AG09319 (cell line): ENCODE data around the gene PPDPF.

ENCODE experiments used
- DNase-seq: peaks from one replicate; pipeline ENCODE4 v3.0.0-alpha.2; 2010; ENCODE audit warnings: low read depth; ENCODE audit errors: extremely low read depth
- CTCF ChIP-seq: IDR thresholded peaks from 2 replicates; pipeline ENCODE4 v1.5.1; 2011; ENCODE audit warnings: low read depth, mild to moderate bottlenecking, inconsistent platforms, low read length, moderate library complexity

The PPDPF gene

GRCh38 chr20:63494084-63494419, 26.5 kb upstream of the PPDPF start:
- TF ChIP-seq CTCF, result no peak
- no peak for DNase-seq

GRCh38 chr20:63494420-63495166, 26.0 kb upstream of the PPDPF start:
- DNase-seq, result no peak
- TF ChIP-seq CTCF, result no peak

GRCh38 chr20:63495167-63495720, 25.3 kb upstream of the PPDPF start:
- DNase-seq, result no peak
- TF ChIP-seq CTCF, result no peak

- TF ChIP-seq CTCF, result peak; percentile 94
- DNase-seq, result no peak
Observed at GRCh38 chr20:63495741-63496595, 24.6 kb upstream of the PPDPF start.

- no peak for TF ChIP-seq CTCF
- no peak for DNase-seq
Observed at GRCh38 chr20:63496596-63497120, 23.9 kb upstream of the PPDPF start.

- DNase-seq, result no peak
- TF ChIP-seq CTCF, result no peak
Observed at GRCh38 chr20:63497138-63497945, 23.2 kb upstream of the PPDPF start.
